B cell (primary cell): ENCODE data around the gene LAMA2. TPM values are rescaled to one million over a fixed set of nuclear protein-coding genes. Genes with fewer than 3 reads are reported as not detected.

Experiments
- ATAC-seq: fragments of 200-7000 bp; cut with Tn5 transposase; one replicate; pipeline ENCODE4 v1.10.0; 2021; ENCODE audit warnings: low read depth, mild to moderate bottlenecking, moderate number of reproducible peaks, moderate library complexity
- CTCF ChIA-PET: fragments of 350-600 bp; sonication (Branson Sonifier 250); formaldehyde crosslinking; loops from one replicate; lab custom pipeline; 2021; ENCODE audit warnings: antibody characterized with exemption, inconsistent platforms; lab: Charles Lee
- POLR2A ChIA-PET: fragments of 350-600 bp; sonication (Branson Sonifier 250); formaldehyde crosslinking; loops from one replicate; lab custom pipeline; 2021; ENCODE audit warnings: antibody characterized with exemption; lab: Charles Lee
- DNase-seq: peaks from one replicate; pipeline ENCODE4 v3.0.0; 2013
- H2AFZ ChIP-seq: 2 replicates; pipeline ENCODE4 v1.6.1; 2012; ENCODE audit warnings: mild to moderate bottlenecking, low read depth, low read length; ENCODE audit not compliant: insufficient read depth, poor library complexity, severe bottlenecking
- H3K27ac ChIP-seq, 2 donors: 1 replicate in 1 of 2; 2 replicates in 1 of 2; pipeline ENCODE4 v1.5.1; 2012 to 2013; ENCODE audit warnings: low read length in 2 of 2, mild to moderate bottlenecking in 2 of 2, moderate library complexity in 1 of 2
- H3K27me3 ChIP-seq, 4 experiments: fragments of 200-600 bp in 1 of 4; sonication (generic) in 1 of 4; replicated peaks in 1 of 4; 1 replicate in 2 of 4; 2 replicates in 2 of 4; pipeline versions ENCODE4 v1.6.1 to v1.7.0; 2013 to 2016; ENCODE audit warnings: low read length in 3 of 4, mild to moderate bottlenecking in 2 of 4, mixed read lengths in 1 of 4, moderate library complexity in 1 of 4; ENCODE audit not compliant: insufficient read depth in 4 of 4, control insufficient read depth in 3 of 4; ENCODE audit errors: control extremely low read depth in 1 of 4
- H3K36me3 ChIP-seq, 2 experiments: replicated peaks in 1 of 2; 1 replicate in 1 of 2; 2 replicates in 1 of 2; pipeline versions ENCODE4 v1.6.1 to v1.7.1; 2013; ENCODE audit warnings: low read length in 1 of 2; ENCODE audit not compliant: insufficient read depth in 2 of 2, control insufficient read depth in 1 of 2; ENCODE audit errors: control extremely low read depth in 1 of 2, extremely low read depth in 1 of 2
- H3K4me1 ChIP-seq, 2 donors: fragments of 200-600 bp in 1 of 2; sonication (generic) in 1 of 2; 1 replicate in 1 of 2; 2 replicates in 1 of 2; pipeline versions ENCODE4 v1.5.1 to v1.6.1; 2013 to 2017; ENCODE audit warnings: low read length in 2 of 2; ENCODE audit not compliant: control insufficient read depth in 2 of 2, insufficient read depth in 2 of 2
- H3K4me2 ChIP-seq: replicated peaks from 2 replicates; pipeline ENCODE3; 2012; ENCODE audit warnings: mild to moderate bottlenecking, low read depth, low read length; ENCODE audit not compliant: poor library complexity, severe bottlenecking
- H3K4me3 ChIP-seq, 5 experiments: fragments of 200-600 bp in 1 of 5; sonication (generic) in 1 of 5; 1 replicate in 3 of 5; 2 replicates in 2 of 5; pipeline versions ENCODE4 v1.5.1 to v1.7.0; 2011 to 2016; ENCODE audit warnings: low read length in 4 of 5, mild to moderate bottlenecking in 4 of 5, low read depth in 2 of 5, control low read depth in 1 of 5, moderate library complexity in 1 of 5; ENCODE audit not compliant: insufficient read depth in 1 of 5; ENCODE audit errors: control extremely low read depth in 1 of 5, extremely low read depth in 1 of 5
- H3K79me2 ChIP-seq: fragments of 200-600 bp; sonication (generic); one replicate; pipeline ENCODE4 v1.6.0; 2016; ENCODE audit warnings: low read length; ENCODE audit not compliant: control insufficient read depth, insufficient read depth
- H3K9ac ChIP-seq: fragments of 200-600 bp; sonication (generic); 2 replicates; pipeline ENCODE4 v1.6.1; 2017; ENCODE audit warnings: mild to moderate bottlenecking, low read length, moderate library complexity
- H3K9me3 ChIP-seq, 3 donors: one replicate each; pipeline versions ENCODE4 v1.6.1 to v1.7.1; 2013; ENCODE audit warnings: low read length in 2 of 3; ENCODE audit not compliant: control insufficient read depth in 2 of 3, insufficient read depth in 1 of 3; ENCODE audit errors: control extremely low read depth in 1 of 3
- H4K20me1 ChIP-seq: 2 replicates; pipeline ENCODE4 v1.6.0; 2012; ENCODE audit warnings: mild to moderate bottlenecking, low read length; ENCODE audit not compliant: insufficient read depth, control insufficient read depth, poor library complexity, severe bottlenecking
- H3K27ac Mint-ChIP-seq: one replicate; pipeline ENCODE4 v1.8.0; 2021; ENCODE audit warnings: mixed read lengths
- H3K27me3 Mint-ChIP-seq: one replicate; pipeline ENCODE4 v1.8.0; 2021; ENCODE audit warnings: mixed read lengths
- H3K4me1 Mint-ChIP-seq: one replicate; pipeline ENCODE4 v1.8.0; 2021; ENCODE audit warnings: mixed read lengths
- H3K4me3 Mint-ChIP-seq: one replicate; pipeline ENCODE4 v1.8.0; 2021; ENCODE audit warnings: mixed read lengths
- H3K9me3 Mint-ChIP-seq: one replicate; pipeline ENCODE4 v1.8.0; 2022; ENCODE audit warnings: mixed read lengths; ENCODE audit not compliant: insufficient read depth
- EZH2 ChIP-seq: IDR thresholded peaks from 2 replicates; pipeline ENCODE4 v1.6.1; 2012; ENCODE audit warnings: borderline replicate concordance, low read depth, mild to moderate bottlenecking, moderate library complexity, low read length; ENCODE audit not compliant: insufficient read depth, poor library complexity, severe bottlenecking
- WGBS: methylation state at CpG from one replicate; pipeline ENCODE4 v1.1.5; 2013; ENCODE audit warnings: missing lambda C conversion rate; ENCODE audit not compliant: insufficient coverage; 5-methylcytosine and 5-hydroxymethylcytosine counted together
- intact Hi-C: fragments of 100-400 bp; cut with micrococcal nuclease; formaldehyde crosslinking; loops from one replicate; pipeline ENCODE4 v1.10.0; 2022
- polyA plus RNA-seq: library from polyadenylated mRNA; depleted of rRNA; stranded (reverse); fragments of >200 nt; gene quantifications from 2 replicates; pipeline ENCODE4 v1.2.3, GENCODE V29; 2012
- total RNA-seq, 2 donors: library from RNA; stranded (reverse); fragments of 120-200 nt in 1 of 2; gene quantifications; 1 replicate in 1 of 2; 2 replicates in 1 of 2; pipeline versions ENCODE4 v1.2.3 to v1.2.4, GENCODE V29; 2013 to 2022
- TF ChIP-seq, protein P1 (sequence below): fragments of 200-600 bp; IDR thresholded peaks from one replicate; pipeline ENCODE4 v1.8.0; 2022; ENCODE audit warnings: antibody characterized with exemption, mild to moderate bottlenecking

LAMA2 gene
- total and polyA plus RNA-seq, 2 donors (not counting 1 experiment from before 2014, with no cell fraction given): 0.16 TPM; not detected in 1

DNA sequence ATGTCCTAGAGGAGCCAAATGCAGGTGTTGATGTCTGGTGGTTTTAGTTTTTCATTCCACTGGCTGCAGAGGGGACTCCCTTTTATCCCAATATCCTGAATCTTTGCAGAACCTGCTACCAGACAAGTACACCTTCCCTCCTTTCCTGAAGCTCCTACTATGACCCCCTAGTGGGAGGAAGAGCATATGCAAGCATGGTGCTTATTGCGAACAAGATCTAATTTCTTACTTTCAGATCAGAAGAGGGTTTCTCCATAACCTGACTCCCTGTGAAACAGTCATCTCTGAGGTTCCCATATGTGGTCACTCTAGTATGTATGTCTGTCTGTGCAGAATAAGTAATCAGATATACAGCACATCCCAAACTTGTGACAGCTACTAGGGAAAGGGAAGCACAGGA, 549.8 kb downstream of the LAMA2 start:
- Histone ChIP-seq H3K36me3 (no peaks in the 10 kb centered on the region), H3K4me3 (no peak overlapping the region), H3K9me3 (no peaks in the 10 kb centered on the region), H3K27me3 (no peaks in the 10 kb centered on the region), H3K27ac (no peak overlapping the region), H2AFZ (no peak overlapping the region), H3K4me1 (no peaks in the 10 kb centered on the region), H3K79me2 (no peaks in the 10 kb centered on the region), H4K20me1 (no peaks in the 10 kb centered on the region), H3K4me2 (no peak overlapping the region), H3K9ac (no peak overlapping the region)
- CTCF ChIA-PET: no interaction called here
- Mint-ChIP-seq H3K9me3 (no peaks in the 10 kb centered on the region), H3K27ac (no peak overlapping the region), H3K4me1 (no peaks in the 10 kb centered on the region), H3K27me3 (peaks cover 11% of the 10 kb centered on the region), H3K4me3 (no peak overlapping the region)
- ATAC-seq (no peak), DNase-seq (no peak)
- intact Hi-C loops: no loop called here
- POLR2A ChIA-PET: no interaction called here
- WGBS: no CpG with 5 or more reads among the region's 1 CpG
- TF ChIP-seq, protein P1, sequence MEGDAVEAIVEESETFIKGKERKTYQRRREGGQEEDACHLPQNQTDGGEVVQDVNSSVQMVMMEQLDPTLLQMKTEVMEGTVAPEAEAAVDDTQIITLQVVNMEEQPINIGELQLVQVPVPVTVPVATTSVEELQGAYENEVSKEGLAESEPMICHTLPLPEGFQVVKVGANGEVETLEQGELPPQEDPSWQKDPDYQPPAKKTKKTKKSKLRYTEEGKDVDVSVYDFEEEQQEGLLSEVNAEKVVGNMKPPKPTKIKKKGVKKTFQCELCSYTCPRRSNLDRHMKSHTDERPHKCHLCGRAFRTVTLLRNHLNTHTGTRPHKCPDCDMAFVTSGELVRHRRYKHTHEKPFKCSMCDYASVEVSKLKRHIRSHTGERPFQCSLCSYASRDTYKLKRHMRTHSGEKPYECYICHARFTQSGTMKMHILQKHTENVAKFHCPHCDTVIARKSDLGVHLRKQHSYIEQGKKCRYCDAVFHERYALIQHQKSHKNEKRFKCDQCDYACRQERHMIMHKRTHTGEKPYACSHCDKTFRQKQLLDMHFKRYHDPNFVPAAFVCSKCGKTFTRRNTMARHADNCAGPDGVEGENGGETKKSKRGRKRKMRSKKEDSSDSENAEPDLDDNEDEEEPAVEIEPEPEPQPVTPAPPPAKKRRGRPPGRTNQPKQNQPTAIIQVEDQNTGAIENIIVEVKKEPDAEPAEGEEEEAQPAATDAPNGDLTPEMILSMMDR: no peak
- no peak for TF ChIP-seq EZH2

DNA sequence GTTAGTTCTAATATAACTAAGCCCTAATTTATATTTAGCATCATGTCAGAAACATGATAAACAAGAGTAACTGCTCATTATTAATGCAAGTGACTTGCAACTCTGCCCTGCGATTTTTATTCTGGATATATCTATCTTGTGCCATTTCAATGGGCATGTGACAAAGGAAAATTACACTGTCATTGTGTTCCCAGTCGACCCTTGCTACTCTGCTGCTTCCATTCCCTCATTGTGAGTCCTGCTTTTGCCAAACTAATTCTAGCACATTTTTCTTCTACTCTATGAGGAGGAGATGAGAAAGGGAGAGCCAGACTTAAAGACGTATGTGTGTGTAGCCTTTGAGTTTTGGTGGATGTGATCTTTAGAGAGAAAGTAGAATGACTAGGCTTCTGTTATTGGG, 551.2 kb downstream of the LAMA2 start:
- Mint-ChIP-seq H3K4me3 (no peak overlapping the region), H3K27me3 (peaks cover 11% of the 10 kb centered on the region), H3K4me1 (no peaks in the 10 kb centered on the region), H3K27ac (no peak overlapping the region), H3K9me3 (no peaks in the 10 kb centered on the region)
- TF ChIP-seq, protein P1: no peak
- no peak for TF ChIP-seq EZH2
- CTCF ChIA-PET: interaction anchor here (0.8 kb wide), 1 partner anchor 9 kb away, joined by 3 read pairs; no protein-coding TSS in a partner anchor
- Histone ChIP-seq H3K79me2 (no peaks in the 10 kb centered on the region), H3K9me3 (no peaks in the 10 kb centered on the region), H3K4me3 (no peak overlapping the region), H3K4me1 (no peaks in the 10 kb centered on the region), H3K27ac (no peak overlapping the region), H4K20me1 (no peaks in the 10 kb centered on the region), H3K27me3 (no peaks in the 10 kb centered on the region), H3K36me3 (no peaks in the 10 kb centered on the region), H3K9ac (no peak overlapping the region), H3K4me2 (no peak overlapping the region), H2AFZ (no peak overlapping the region)
- no CpG with 5 or more reads among the region's 3 CpGs for WGBS
- DNase-seq (no peak), ATAC-seq (no peak)
- POLR2A ChIA-PET: no interaction called here
- intact Hi-C loops: no loop called here
